H1 (cell line): ENCODE results near the gene SLC27A4. TPM values are rescaled to one million over a fixed set of nuclear protein-coding genes. Genes with fewer than 3 reads are reported as not detected.

Experiments
- CTCF ChIA-PET: fragments of 300-600 bp; sonication (Branson Sonifier 250); formaldehyde crosslinking; loops from one replicate; lab custom pipeline; 2021; ENCODE audit not compliant: partially characterized antibody; lab: Charles Lee
- POLR2A ChIA-PET: fragments of 300-600 bp; sonication (Branson Sonifier 250); formaldehyde crosslinking; loops from one replicate; lab custom pipeline; 2021; ENCODE audit warnings: inconsistent platforms; ENCODE audit not compliant: partially characterized antibody; lab: Charles Lee
- DNase-seq, 2 experiments: peaks; one replicate each; pipeline versions ENCODE4 v3.0.0 to v3.0.0-alpha.2; 2010 to 2022; ENCODE audit warnings: low spot score in 2 of 2, low read depth in 1 of 2, mixed read lengths in 1 of 2
- FAIRE-seq: peaks from 2 replicates; lab custom pipeline; 2011; peaks lifted over from hg19 to GRCh38; lab: Jason Lieb, UNC
- H2AFZ ChIP-seq: 2 replicates; pipeline ENCODE4 v1.8.1; 2012; ENCODE audit warnings: low read length, inconsistent platforms
- H2AK5ac ChIP-seq: 2 replicates; pipeline ENCODE4 v1.6.1; 2013; ENCODE audit warnings: low read depth, low read length
- H2BK120ac ChIP-seq: replicated peaks from 2 replicates; pipeline ENCODE3; 2013; ENCODE audit warnings: low read depth, low read length, inconsistent platforms
- H2BK12ac ChIP-seq: 2 replicates; pipeline ENCODE4 v1.6.1; 2013; ENCODE audit warnings: low read depth, low read length
- H2BK15ac ChIP-seq: 2 replicates; pipeline ENCODE4 v1.6.1; 2013; ENCODE audit warnings: low read length
- H2BK20ac ChIP-seq: 2 replicates; pipeline ENCODE4 v1.6.1; 2013; ENCODE audit warnings: low read length
- H2BK5ac ChIP-seq: 2 replicates; pipeline ENCODE4 v1.6.1; 2013; ENCODE audit warnings: low read depth, low read length
- H3K14ac ChIP-seq: 2 replicates; pipeline ENCODE4 v1.6.1; 2013; ENCODE audit warnings: inconsistent platforms; ENCODE audit not compliant: insufficient read length
- H3K18ac ChIP-seq: 2 replicates; pipeline ENCODE4 v1.6.1; 2013; ENCODE audit warnings: low read length; ENCODE audit errors: extremely low read depth
- H3K23ac ChIP-seq: 2 replicates; pipeline ENCODE4 v1.6.1; 2013; ENCODE audit warnings: inconsistent platforms; ENCODE audit not compliant: insufficient read length
- H3K23me2 ChIP-seq: 2 replicates; pipeline ENCODE4 v1.6.1; 2013; ENCODE audit warnings: low read depth, low read length
- H3K27ac ChIP-seq: 2 replicates; pipeline ENCODE4 v1.6.1; 2011; ENCODE audit warnings: low read depth, low read length, inconsistent platforms
- H3K27me3 ChIP-seq, 4 experiments: replicated peaks in 1 of 4; 1 replicate in 1 of 4; 2 replicates in 3 of 4; pipeline versions ENCODE4 v1.6.1 to v1.8.1; 2011 to 2013; ENCODE audit warnings: low read length in 3 of 4, mild to moderate bottlenecking in 3 of 4, inconsistent platforms in 2 of 4, mixed read lengths in 2 of 4, moderate library complexity in 1 of 4; ENCODE audit not compliant: control insufficient read depth in 3 of 4, insufficient read depth in 3 of 4; ENCODE audit errors: extremely low read depth in 1 of 4
- H3K36me3 ChIP-seq, 4 experiments: 2 replicates each; pipeline versions ENCODE4 v1.6.1 to v1.8.1; 2011 to 2013; ENCODE audit warnings: mild to moderate bottlenecking in 4 of 4, low read length in 3 of 4, moderate library complexity in 2 of 4, control low read depth in 1 of 4, inconsistent platforms in 1 of 4; ENCODE audit not compliant: insufficient read depth in 4 of 4, control insufficient read depth in 2 of 4
- H3K4ac ChIP-seq: replicated peaks from 2 replicates; pipeline ENCODE3; 2013; ENCODE audit warnings: low read length, low read depth, mixed read lengths, inconsistent platforms; ENCODE audit not compliant: insufficient read length
- H3K4me1 ChIP-seq, 4 experiments: replicated peaks in 1 of 4; 1 replicate in 1 of 4; 2 replicates in 3 of 4; pipeline versions ENCODE4 v1.6.1 to v1.8.1; 2011 to 2013; ENCODE audit warnings: low read length in 3 of 4, inconsistent platforms in 2 of 4, mixed read lengths in 1 of 4; ENCODE audit not compliant: insufficient read depth in 4 of 4, control insufficient read depth in 3 of 4
- H3K4me2 ChIP-seq, 2 experiments: 2 replicates each; pipeline versions ENCODE4 v1.6.1 to v1.8.1; 2011 to 2013; ENCODE audit warnings: low read depth in 2 of 2, low read length in 2 of 2, control low read depth in 1 of 2, inconsistent platforms in 1 of 2, mild to moderate bottlenecking in 1 of 2; ENCODE audit not compliant: insufficient read depth in 1 of 2
- H3K4me3 ChIP-seq, 4 experiments: fragments of 200-600, 300-600 bp in 1 of 4; sonication (generic), shearing (Covaris generic), sonication (Bioruptor Twin) in 1 of 4; 2 replicates each; pipeline versions ENCODE4 v1.5.1 to v1.8.1; 2011 to 2016; ENCODE audit warnings: low read length in 4 of 4, low read depth in 3 of 4, control low read depth in 2 of 4, inconsistent platforms in 2 of 4, mild to moderate bottlenecking in 2 of 4, mixed read lengths in 1 of 4, moderate library complexity in 1 of 4; ENCODE audit not compliant: insufficient read depth in 2 of 4; ENCODE audit errors: extremely low read depth in 1 of 4
- H3K56ac ChIP-seq: replicated peaks from 2 replicates; pipeline ENCODE3; 2013; ENCODE audit warnings: low read depth, mild to moderate bottlenecking, mixed read lengths, low read length, inconsistent platforms; ENCODE audit not compliant: insufficient read length
- H3K79me1 ChIP-seq: 2 replicates; pipeline ENCODE4 v1.6.1; 2013; ENCODE audit warnings: low read depth, low read length, control low read depth
- H3K79me2 ChIP-seq, 2 experiments: 2 replicates each; pipeline versions ENCODE4 v1.6.1 to v1.8.1; 2012 to 2013; ENCODE audit warnings: low read length in 2 of 2, mild to moderate bottlenecking in 2 of 2, inconsistent platforms in 1 of 2; ENCODE audit not compliant: insufficient read depth in 2 of 2, control insufficient read depth in 1 of 2
- H3K9ac ChIP-seq, 4 experiments: replicated peaks in 1 of 4; 1 replicate in 1 of 4; 2 replicates in 3 of 4; pipeline versions ENCODE4 v1.6.1 to v1.8.1; 2011 to 2013; ENCODE audit warnings: low read depth in 3 of 4, low read length in 3 of 4, control low read depth in 2 of 4, mild to moderate bottlenecking in 2 of 4, moderate library complexity in 2 of 4, inconsistent platforms in 1 of 4; ENCODE audit errors: extremely low read depth in 1 of 4
- H3K9me3 ChIP-seq, 2 experiments: 2 replicates each; pipeline versions ENCODE4 v1.6.1 to v1.8.1; 2012 to 2013; ENCODE audit warnings: mild to moderate bottlenecking in 2 of 2, moderate library complexity in 2 of 2, control low read depth in 1 of 2, inconsistent platforms in 1 of 2, low read depth in 1 of 2, low read length in 1 of 2, mixed read lengths in 1 of 2; ENCODE audit not compliant: insufficient read depth in 2 of 2
- H4K20me1 ChIP-seq, 2 experiments: replicated peaks in 1 of 2; 2 replicates each; pipeline versions ENCODE3 to v1.8.1; 2011 to 2013; ENCODE audit warnings: inconsistent platforms in 2 of 2, low read length in 2 of 2, mild to moderate bottlenecking in 1 of 2; ENCODE audit not compliant: insufficient read depth in 2 of 2, control insufficient read depth in 1 of 2
- H4K5ac ChIP-seq: 2 replicates; pipeline ENCODE4 v1.6.1; 2013; ENCODE audit warnings: low read length, low read depth, mixed read lengths, inconsistent platforms; ENCODE audit not compliant: insufficient read length
- H4K8ac ChIP-seq: 2 replicates; pipeline ENCODE4 v1.8.0; 2013; ENCODE audit warnings: mild to moderate bottlenecking, moderate library complexity, low read length, inconsistent platforms; ENCODE audit not compliant: insufficient read depth; ENCODE audit errors: extremely low read depth
- H4K91ac ChIP-seq: replicated peaks from 2 replicates; pipeline ENCODE3; 2013; ENCODE audit warnings: low read length, mixed read lengths, inconsistent platforms; ENCODE audit not compliant: insufficient read length
- BRCA1 ChIP-seq: IDR thresholded peaks from 2 replicates; pipeline ENCODE4 v1.6.1; 2012; ENCODE audit warnings: low read depth, low read length, improper control_type of control experiment
- EGR1 ChIP-seq: IDR thresholded peaks from 2 replicates; pipeline ENCODE4 v1.6.1; 2011; ENCODE audit warnings: low read depth, low read length, borderline replicate concordance
- GTF2F1 ChIP-seq: IDR thresholded peaks from 2 replicates; pipeline ENCODE4 v1.6.1; 2012; ENCODE audit warnings: low read depth, low read length, improper control_type of control experiment, borderline replicate concordance
- POLR2A ChIP-seq, 2 experiments: IDR thresholded peaks; 1 replicate in 1 of 2; 2 replicates in 1 of 2; pipeline ENCODE4 v1.6.1; 2011; ENCODE audit warnings: low read depth in 2 of 2, low read length in 2 of 2, mild to moderate bottlenecking in 2 of 2; ENCODE audit errors: control extremely low read depth in 1 of 2
- POLR2AphosphoS5 ChIP-seq: IDR thresholded peaks from 2 replicates; pipeline ENCODE4 v1.6.1; 2011; ENCODE audit warnings: low read depth, low read length
- POU5F1 ChIP-seq: IDR thresholded peaks from 2 replicates; pipeline ENCODE4 v1.6.1; 2011; ENCODE audit warnings: low read depth, mild to moderate bottlenecking, low read length, moderate library complexity
- RNF2 ChIP-seq: fragments of 200-900, 300-1000 bp; sonication (generic); IDR thresholded peaks from 2 replicates; pipeline ENCODE4 v1.7.1; 2016; ENCODE audit warnings: borderline replicate concordance, low read depth, mild to moderate bottlenecking, antibody characterized with exemption, low read length; ENCODE audit not compliant: poor library complexity, severe bottlenecking; ENCODE audit errors: missing control alignments
- SAP30 ChIP-seq: fragments of 300-600 bp; sonication (generic); IDR thresholded peaks from 2 replicates; pipeline ENCODE4 v1.7.1; 2012; ENCODE audit warnings: low read length, moderate library complexity, mild to moderate bottlenecking, inconsistent platforms; ENCODE audit not compliant: insufficient read depth, insufficient replicate concordance
- TBP ChIP-seq: IDR thresholded peaks from 2 replicates; pipeline ENCODE4 v1.6.1; 2011; ENCODE audit warnings: low read depth, low read length, improper control_type of control experiment
- WGBS, 2 experiments: shearing (Covaris generic) in 1 of 2; methylation state at CpG; one replicate each; pipeline versions ENCODE4 v1.1.6 to v1.1.7; 2013 to 2015; ENCODE audit warnings: low lambda C conversion rate in 2 of 2, mixed read lengths in 2 of 2, inconsistent platforms in 1 of 2, low coverage in 1 of 2, missing lambda C conversion rate in 1 of 2; ENCODE audit not compliant: insufficient replicate concordance in 2 of 2, insufficient coverage in 1 of 2, insufficient read length in 1 of 2; ENCODE audit errors: extremely low coverage in 1 of 2, missing lambda C conversion rate in 1 of 2; 5-methylcytosine and 5-hydroxymethylcytosine counted together
- polyA plus RNA-seq, 7 experiments: library from polyadenylated mRNA; depleted of rRNA in 3 of 7; stranded (reverse) in 5 of 7; unstranded in 2 of 7; fragments of >200 nt in 5 of 7; fragments of 200-250 nt in 2 of 7; gene quantifications; 1 replicate in 5 of 7; 2 replicates in 1 of 7; 4 replicates in 1 of 7; pipeline versions ENCODE4 v1.2.1 to v1.2.3, GENCODE V29; 2011 to 2013; ENCODE audit warnings: missing spikeins in 2 of 7, mixed read lengths in 2 of 7
- total RNA-seq: library from RNA; stranded (reverse); fragmentation: NEBNext Ultra II Directional; extraction: Animal tissue kit (Norgen Biotek cat#: 25700); gene quantifications from 2 replicates; pipeline ENCODE4 v1.2.1, GENCODE V29; 2021
- TF ChIP-seq, protein P1 (sequence below): IDR thresholded peaks from 2 replicates; pipeline ENCODE4 v1.6.1; 2011; ENCODE audit warnings: low read length, improper control_type of control experiment

SLC27A4 gene
- total and polyA plus RNA-seq, 2 of the 8 experiments (the other 6 are each of a cell fraction or from before 2014, with no cell fraction given), result 14.9 to 20.5 TPM

DNA sequence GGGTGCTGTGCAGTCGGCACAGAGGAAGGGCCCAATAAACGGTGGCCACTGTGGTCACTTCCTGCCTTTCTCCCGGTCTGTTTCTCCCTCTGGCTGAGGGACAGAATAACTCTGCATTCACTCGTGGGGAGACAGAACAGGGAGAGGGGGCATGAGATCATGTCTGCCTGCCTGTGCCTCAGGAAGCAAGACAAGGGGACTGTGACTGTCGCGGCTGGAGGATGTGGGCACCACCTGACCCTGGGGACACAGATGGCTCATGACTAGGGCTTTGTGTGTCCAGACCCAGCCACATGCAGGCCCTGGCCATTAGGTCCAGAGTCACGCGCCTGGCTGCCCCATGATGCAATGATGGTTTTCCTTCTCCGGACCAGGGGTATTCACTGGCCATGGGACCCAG, 23.9 kb upstream of the SLC27A4 start:
- H2BK120ac ChIP-seq, result no peak overlapping the region
- FAIRE-seq (no peak), DNase-seq (no peak)
- H3K4me1 ChIP-seq, result no peaks in the 10 kb centered on the region; a peak in 2 of 7 replicates
- no peak overlapping the region for H3K27ac ChIP-seq
- CTCF ChIA-PET, result interaction anchor here (1.7 kb wide), 1 partner anchor 26 kb away, joined by 3 read pairs; no protein-coding TSS in a partner anchor
- no peaks in the 10 kb centered on the region for H3K27me3 ChIP-seq
- H3K4me2 ChIP-seq, result no peak overlapping the region
- no peak overlapping the region for H3K18ac ChIP-seq
- H3K56ac ChIP-seq, result no peak overlapping the region
- H3K14ac ChIP-seq, result no peak overlapping the region
- H3K23me2 ChIP-seq, result no peaks in the 10 kb centered on the region
- no peak overlapping the region for H3K4ac ChIP-seq
- POLR2A ChIA-PET, result interaction anchor here (1.3 to 1.9 kb wide), 2 partner anchors 10 to 21 kb away, joined by 4 read pairs; no protein-coding TSS in a partner anchor
- no peaks in the 10 kb centered on the region for H3K9me3 ChIP-seq
- H3K36me3 ChIP-seq, result peaks cover under 1 to 32% (median 27%) of the 10 kb centered on the region in 4 experiments; a peak in 7 of 8 replicates
- no peak overlapping the region for H3K23ac ChIP-seq
- H2AK5ac ChIP-seq, result no peak overlapping the region
- no peak overlapping the region for H4K91ac ChIP-seq
- H2BK5ac ChIP-seq, result no peak overlapping the region
- no peak overlapping the region for H4K5ac ChIP-seq
- no peak overlapping the region for H4K8ac ChIP-seq
- H2AFZ ChIP-seq, result no peak overlapping the region
- peaks cover 0 to 6% of the 10 kb centered on the region in 2 experiments; a peak in 2 of 4 replicates for H3K79me2 ChIP-seq
- no peak overlapping the region for H3K4me3 ChIP-seq
- peaks cover 2% of the 10 kb centered on the region; the same call in 1 of the 2 replicates for H3K79me1 ChIP-seq
- H2BK12ac ChIP-seq, result no peak overlapping the region
- no peak overlapping the region for H2BK15ac ChIP-seq
- H4K20me1 ChIP-seq, result no peaks in the 10 kb centered on the region
- 87% methylated on average over 9 of the region's 9 CpGs; no CpG with 5 or more reads in 1 of the 2 experiments for whole genome bisulfite sequencing, 2 experiments
- no peak overlapping the region for H2BK20ac ChIP-seq
- no peak overlapping the region for H3K9ac ChIP-seq
- TF ChIP-seq SAP30, result no peak
- no peak for TF ChIP-seq EGR1
- no peak for TF ChIP-seq TBP
- no peak for TF ChIP-seq POLR2A (IDR thresholded peaks at IDR 0.05; ENCODE audit: control extremely low read depth in 1 of 2, low read depth in 2 of 2, low read length in 2 of 2)
- no peak for TF ChIP-seq RNF2
- no peak for TF ChIP-seq GTF2F1
- TF ChIP-seq BRCA1, result no peak
- no peak for TF ChIP-seq POU5F1
- TF ChIP-seq POLR2AphosphoS5, result no peak; the same call in 1 of the 2 replicates
- TF ChIP-seq, protein P1, sequence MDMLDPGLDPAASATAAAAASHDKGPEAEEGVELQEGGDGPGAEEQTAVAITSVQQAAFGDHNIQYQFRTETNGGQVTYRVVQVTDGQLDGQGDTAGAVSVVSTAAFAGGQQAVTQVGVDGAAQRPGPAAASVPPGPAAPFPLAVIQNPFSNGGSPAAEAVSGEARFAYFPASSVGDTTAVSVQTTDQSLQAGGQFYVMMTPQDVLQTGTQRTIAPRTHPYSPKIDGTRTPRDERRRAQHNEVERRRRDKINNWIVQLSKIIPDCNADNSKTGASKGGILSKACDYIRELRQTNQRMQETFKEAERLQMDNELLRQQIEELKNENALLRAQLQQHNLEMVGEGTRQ, result no peak
